Esophagus squamous epithelium (tissue), 4 donors: ENCODE measurements around the gene PHC2.

Source experiments
- CTCF ChIP-seq, 6 experiments: fragments of 450-650 bp in 4 of 6; fragments of 200-600 bp in 2 of 6; sonication (generic) in 2 of 6; IDR thresholded peaks; one replicate each; pipeline ENCODE4 v1.5.1; 2016 to 2019; ENCODE audit warnings: antibody characterized with exemption in 6 of 6, mild to moderate bottlenecking in 4 of 6, moderate library complexity in 4 of 6
- POLR2A ChIP-seq, 4 donors: fragments of 450-650 bp; IDR thresholded peaks; one replicate each; pipeline ENCODE4 v1.6.1; 2017; ENCODE audit warnings: antibody characterized with exemption in 4 of 4, mild to moderate bottlenecking in 4 of 4, moderate library complexity in 3 of 4

- no peak for TF ChIP-seq CTCF (IDR thresholded peaks at IDR 0.05)
- no peak for TF ChIP-seq POLR2A (IDR thresholded peaks at IDR 0.05)
Measured at GRCh38 chr1:33319186-33319948, 111.5 kb downstream of the PHC2 start.
